LoVo (cell line): ENCODE measurements around the gene SCGB1A1.

Experiments used
- DNase-seq: peaks from one replicate; pipeline ENCODE4 v3.0.0-alpha.2; 2016; ENCODE audit warnings: low spot score

SCGB1A1 gene

DNA sequence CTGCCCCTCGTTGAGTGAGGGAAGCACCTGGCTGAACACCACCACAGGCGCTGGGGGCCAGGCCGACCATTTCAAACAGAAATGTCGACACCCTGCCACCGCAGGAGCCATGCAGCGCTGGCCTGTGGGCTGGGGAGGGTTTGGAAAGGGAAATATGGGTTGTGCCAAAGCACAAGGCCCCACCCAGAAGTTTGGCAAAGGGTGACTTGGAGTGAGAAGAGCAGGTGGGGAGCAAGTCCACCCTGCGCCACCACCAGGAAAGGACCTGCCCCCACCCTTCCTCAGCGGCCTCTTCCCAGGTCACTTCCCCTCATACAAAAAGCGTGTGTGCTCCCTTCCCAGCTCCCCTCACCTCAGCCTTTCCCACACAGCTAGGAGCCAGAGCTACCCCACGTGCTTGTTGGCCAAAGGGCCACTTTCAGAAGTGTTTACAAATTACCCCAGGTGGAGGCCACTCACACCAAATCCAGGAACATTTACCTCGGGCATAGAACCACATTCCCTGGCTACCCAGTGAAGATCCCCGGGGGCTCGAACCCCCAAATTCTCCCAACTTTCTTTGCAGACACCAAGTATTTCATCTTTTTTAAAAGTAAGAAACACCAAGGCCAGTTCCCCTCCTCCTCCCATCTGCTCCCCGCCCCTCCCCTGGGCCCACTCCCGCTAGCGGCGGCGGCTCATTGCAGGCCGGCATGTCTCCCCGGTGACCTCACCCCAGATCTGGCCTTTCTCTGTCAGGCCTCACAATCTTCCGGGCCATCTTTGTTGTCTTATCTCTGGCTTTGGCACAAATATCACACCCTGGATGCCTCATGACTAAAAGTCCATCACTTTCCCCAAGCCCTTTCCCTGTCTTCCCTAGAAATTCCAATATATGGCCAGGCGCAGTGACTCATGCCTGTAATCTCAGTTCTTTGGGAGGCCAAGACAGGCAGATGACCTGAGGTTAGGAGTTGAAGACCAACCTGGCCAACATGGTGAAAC is 20.5 kb upstream of the SCGB1A1 start:
- DNase-seq: peak; percentile 34

DNA sequence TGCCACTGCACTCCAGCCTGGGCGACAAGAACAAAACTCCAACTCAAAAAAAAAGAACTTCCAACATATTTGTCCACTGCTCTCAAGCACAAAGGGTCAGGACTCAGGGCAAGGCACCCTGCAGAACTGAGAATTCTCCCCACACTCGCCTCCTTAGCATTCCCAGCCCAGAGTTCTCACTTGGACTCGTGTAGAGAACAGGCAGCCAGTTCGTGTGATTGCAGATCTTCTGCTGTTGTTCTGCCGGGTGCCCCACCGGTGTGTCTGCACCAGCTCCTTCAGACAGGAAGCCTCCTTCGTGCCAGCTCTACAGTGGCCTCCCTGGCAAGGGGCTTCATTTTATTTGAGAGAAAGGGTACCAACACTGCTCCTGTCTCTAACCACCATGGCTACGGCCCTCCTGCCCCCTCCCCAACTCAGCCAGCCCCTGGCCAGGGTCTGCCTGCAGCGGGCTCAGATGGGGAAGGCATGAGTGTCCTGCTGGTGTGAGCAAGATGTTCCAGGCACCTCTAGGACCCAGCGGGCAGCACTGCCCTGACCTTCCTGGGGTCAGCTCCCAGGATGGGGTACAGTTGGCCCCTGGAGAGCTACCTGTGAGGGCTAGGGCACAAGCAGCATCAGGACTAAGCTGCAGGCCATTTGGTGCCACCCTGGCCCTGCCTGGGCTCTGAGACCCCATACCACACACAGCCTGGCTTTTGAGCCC is 19.5 kb upstream of the SCGB1A1 start:
- DNase-seq: no peak

DNA sequence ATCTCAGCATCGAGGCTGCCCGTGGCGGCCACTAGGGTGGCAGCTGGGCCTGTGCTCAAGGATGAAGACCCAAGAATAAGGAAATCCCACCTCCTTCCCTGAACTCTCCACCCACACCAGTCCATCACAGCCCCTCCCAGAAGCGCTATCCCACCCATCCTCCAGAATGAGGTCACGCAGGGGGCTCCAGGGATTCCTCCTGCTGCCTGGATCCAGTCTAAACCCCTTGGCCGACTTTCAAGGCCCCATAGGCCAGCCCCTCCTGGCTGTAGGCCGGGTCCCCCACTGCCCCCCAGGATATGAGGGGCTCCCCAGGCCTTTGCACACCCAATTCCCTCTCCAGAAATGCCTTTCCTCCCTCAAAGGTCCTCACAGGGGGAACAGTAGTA is 19.0 kb upstream of the SCGB1A1 start:
- no peak for DNase-seq

DNA sequence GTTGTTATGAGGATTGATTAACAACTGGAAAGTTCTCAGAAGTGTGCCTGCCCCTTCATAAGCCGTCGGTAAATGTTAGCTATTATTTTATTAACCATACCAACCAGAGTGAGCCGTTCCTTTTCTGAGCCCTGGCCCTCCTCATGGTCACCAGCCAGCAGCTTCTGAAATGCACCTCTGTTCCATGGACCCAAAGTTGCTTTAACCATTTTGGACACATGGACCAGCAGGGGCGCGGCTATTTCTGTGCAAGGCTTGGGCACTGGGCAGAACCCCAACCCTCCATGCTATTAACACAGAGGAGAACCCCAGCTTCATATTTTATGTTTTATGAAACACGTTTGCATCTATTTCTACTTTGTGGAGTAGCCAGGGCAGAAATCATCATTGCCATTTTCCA is 18.6 kb upstream of the SCGB1A1 start:
- no peak for DNase-seq

DNA sequence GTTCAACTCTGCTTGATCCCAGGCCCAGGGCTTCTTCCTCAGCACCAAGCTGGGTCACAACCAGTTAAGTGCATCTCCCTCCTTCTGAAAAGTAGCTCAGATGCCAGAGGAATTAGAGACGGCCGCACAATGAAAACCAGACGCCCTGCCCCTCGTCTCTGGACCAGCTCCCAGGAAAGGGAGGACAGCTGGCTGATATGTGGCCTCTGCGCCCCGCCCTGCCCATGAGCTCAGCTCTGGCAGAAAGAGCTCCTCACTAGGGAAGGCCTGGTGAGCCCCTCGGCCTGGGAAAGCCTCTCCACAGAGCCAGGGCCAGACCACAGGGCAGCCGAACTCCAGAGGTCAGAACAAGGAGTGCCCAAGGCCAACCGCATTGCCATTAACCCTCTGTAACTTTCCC is 18.1 kb upstream of the SCGB1A1 start:
- no peak for DNase-seq

DNA sequence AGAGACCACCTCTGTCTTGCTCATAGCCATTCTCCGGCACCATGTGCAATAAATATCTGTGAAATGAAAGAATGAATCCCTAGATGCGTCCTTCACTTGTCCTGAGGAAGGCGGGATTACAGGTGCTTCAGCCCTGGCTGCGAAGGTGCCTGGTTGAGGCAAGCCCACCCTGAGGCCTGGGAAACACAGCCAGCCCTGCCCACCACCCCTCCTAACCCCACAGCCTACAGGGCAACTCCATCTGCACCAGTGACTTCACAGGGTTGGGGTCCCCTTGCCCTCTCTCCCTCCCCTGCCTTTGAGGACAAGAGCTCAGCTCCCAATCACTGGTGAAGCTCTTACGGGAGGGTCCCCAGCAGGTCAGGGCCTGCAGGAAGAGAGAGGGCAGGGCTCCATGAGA is 17.5 kb upstream of the SCGB1A1 start:
- no peak for DNase-seq

DNA sequence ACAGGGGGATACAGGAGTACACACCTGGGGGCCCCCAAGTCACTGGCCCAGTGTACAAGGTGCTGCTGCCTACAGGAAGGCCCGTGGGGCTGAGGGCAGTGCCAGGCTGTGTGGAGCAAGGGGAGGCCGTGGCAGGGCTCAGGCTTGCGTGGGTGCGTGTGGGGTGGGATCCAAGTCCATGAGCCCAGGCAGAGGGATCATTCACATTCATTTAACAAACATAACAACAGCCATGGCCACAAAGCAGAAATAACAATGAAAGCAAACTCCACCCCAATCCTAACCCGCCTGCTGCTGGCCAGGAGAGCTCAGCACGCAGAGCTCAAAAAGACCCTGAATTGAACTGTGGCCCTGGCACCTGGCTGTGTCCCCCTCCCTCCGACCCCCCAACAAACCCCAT is 17.0 kb upstream of the SCGB1A1 start:
- no peak for DNase-seq

DNA sequence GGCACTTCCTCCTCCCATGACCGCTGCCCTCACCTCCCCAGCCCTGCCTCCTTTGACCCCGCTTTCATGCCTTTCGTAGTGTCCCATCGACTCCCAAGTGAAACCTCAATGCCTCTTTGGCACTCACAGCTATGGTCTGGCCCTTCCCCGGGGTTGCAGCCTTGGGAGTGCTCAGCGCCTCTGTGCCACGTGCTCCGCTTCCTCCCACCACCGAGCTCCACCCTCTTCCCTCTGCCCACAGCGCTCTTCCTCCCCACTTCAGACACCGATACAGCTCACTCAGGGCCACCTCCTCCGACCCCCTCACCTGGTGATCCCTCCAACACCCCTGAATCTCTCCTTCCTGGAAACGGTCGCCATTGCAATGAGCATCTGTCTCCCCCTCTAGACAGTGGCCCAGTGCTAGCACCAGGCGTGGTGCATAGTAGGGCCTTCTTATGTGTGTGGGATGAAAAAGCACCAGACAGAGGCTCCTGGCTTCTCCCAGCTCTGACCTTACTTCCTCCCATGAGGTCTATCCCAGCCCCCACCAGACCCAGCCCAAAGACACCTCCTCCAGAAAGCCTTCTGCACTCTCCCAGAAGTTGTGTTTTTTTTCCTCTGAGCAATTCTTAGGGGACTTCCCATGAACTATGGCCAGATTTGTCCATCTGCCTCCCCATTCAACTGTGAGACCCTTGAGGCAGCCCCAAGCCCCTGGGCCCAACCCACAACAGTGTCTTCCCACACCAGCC is 16.4 kb upstream of the SCGB1A1 start:
- no peak for DNase-seq

DNA sequence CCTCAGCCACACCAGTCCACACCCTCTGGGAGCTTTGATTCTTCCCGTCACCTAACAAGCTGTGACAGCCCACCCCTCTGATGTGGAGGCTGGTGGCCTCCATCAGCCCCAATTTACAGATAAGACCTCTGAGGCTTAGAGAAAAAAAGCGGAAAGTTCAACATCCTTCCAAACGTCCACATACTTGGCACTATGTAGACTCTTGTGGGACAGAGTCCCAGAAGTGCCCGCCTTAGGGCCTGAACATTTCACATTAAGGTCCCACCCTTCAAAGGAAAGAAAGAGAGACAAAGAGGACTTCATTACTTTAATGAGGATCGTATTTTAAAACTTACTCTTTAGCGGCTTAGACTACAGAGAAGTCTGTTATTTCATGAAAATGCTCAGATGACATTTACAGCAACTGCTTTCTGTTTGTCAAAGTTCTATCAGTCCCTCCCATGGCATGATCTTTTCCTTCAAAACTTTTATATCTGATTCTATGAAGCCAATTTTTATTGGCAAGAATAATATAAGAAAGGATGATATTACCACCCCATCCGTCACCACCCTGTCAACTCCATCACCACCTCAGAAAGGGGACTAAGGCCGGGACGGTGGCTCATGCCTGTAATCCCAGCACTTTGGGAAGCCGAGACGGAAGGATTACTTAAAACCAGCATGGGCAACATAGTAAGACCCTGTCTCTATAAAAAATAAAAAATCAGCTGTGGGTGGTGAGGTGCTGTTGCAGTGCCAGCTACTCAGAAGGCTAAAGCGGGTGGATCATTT is 15.7 kb upstream of the SCGB1A1 start:
- DNase-seq: no peak

DNA sequence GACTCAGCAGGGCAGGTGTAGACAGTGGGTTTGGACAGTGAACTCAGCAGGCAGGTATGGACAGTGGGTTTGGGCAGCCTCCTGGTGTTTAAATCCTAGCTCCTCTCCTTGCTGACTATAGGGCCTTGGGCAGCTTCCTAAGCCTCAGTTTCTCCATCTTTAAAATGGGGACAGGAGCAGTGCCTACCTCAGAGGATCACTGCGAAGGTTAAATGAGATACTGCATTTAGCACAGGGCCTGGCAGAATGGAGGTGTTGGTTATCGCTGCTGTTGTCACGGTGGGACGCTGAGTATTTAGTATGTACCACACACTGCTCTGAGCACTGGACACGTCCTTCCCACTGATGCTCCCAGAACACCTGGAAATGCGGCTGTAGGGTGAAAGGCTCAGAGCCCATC is 14.4 kb upstream of the SCGB1A1 start:
- no peak for DNase-seq

DNA sequence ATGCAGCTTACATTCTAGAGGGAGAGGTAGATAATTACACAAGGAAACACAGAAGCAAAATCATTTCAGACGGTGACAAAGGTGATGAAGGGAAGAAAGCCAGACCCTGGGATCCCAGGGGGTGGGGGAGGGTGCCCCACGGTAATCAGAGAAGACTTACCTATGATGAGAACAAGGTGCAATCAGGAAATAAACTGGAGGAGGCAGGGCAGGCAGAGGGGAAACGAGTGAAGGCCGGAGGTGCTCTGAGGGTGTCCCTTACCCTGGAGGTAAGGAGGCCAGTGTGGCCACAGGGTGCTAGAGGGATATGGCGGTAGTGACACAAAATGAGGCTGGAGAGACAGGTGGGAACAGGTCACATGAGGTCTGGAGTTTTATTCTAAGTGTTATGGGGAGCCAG is 13.9 kb upstream of the SCGB1A1 start:
- DNase-seq: no peak

DNA sequence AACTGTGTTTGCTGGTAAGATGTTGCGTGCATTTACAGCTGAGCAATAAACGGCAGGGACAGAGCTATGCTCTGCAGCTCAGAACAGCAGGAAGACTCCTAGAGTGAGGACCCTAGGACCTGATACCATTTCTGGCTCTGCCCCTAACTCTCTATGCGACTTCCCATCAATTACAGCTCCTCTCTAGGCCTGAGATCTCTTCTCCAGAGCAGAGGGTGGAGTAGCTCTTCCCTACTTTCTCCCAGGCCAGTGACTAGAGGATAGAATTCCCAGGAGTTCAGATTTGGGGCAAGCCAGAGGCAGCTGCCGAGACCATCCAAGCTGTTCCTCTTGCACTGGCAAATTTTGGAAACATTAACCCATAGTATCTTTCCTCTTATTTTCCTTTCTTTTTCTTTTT is 12.8 kb upstream of the SCGB1A1 start:
- DNase-seq: no peak

DNA sequence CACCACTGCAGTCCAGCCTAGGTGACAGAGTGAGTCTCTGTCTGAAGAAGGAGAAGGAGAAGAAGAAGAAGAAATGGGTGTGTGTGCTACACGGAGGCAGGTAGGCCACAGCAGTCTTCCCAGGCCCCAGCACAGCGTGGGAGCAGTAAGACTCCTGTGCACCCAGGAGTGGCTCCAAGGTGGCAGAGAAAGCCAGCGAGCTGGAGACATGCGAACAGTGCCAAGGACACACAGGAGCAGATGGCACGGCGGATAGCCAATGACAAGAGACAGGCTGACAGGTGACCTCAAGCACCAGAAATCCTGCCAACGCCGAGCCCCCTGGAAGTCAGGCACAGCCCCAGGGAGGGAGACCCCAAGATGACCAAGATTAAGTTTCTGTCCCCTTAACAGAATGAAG is 9.0 kb upstream of the SCGB1A1 start:
- no peak for DNase-seq

DNA sequence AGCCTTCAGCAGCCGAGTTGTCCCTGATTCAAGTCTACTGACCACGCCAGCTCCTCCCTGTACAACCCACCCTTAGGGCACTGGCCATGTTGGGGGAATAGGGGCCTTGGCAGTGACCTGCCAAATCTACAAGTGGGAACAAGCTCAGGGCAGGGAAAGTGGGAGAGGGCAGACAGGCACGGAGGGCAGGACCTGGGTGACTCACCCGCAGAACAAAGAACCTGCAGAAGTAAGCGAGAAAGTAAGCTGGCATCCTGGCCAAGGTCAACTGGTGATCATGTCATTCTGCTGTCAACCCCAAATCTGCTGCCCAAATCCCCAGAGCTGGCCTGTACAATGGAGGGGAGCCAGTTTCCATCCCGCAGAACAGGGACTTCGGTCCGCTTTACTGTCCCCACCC is 7.9 kb upstream of the SCGB1A1 start:
- no peak for DNase-seq

DNA sequence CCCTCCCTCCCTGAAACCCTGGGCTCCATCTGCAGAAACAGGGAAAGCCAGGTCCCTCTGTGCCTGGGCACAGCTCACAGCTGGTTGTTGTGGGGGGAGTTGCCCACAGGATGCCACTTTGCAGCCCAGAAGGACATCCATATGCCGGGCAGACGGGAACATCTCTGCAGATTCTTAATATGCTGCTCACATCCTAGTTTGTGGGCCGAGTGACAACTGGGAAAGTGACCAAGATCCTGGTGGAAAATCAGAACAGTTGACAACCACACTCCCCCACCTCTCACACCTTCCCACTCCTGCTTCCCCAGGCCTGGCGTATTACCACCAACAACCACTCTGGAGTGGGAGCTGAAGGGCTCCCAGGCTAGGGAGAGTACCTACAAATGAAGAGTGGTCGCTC is 7.3 kb upstream of the SCGB1A1 start:
- DNase-seq: no peak

DNA sequence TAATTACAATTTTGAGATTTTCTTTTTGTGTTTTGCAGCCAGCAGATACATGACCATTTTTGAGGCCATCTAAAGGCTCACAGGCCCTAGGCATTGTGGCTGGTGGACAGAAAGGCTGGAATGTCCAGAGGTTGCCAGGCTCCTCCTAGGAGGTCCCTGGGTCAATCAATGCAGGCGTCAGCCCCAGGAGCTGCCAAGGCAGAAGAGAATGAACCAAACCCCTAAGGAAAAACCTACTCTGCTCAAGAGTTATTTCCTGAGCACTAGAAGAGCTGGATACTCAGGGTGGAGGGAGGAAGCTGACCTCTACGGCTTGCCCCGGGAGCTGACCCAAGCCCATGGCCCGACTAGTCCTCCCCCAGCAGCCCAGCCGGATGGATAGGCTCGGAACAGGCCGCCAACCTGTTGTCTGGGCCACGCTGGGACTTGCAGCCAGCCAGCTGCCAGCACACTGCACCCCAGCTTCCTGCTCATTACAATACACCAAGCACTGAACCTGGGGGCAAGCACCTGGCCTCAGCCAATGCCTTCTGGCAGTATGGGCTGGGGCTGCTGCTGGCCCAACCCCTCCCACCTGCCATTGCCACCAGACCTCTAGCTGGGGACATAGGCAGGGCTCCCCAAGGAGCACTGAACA is 5.7 kb upstream of the SCGB1A1 start:
- DNase-seq: no peak

DNA sequence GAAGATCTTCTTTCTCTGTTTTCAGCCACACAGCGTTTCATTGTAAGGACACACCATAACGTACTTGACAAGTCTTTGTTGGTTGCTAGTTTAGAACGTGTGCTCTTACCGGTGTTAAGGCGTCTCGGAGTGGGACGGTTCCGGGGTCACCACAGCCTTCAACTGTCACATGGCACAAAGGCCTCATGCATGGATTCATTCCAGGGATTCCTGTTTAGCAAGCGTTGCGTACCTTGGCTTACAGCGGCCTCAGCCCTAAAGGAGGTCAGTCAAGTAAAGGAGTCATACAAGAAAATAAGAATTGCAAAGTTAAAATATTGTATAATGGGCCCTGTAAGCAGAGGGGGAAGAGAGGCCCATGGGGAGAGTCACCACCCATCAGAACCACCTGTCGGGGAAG is 2.2 kb upstream of the SCGB1A1 start:
- DNase-seq: no peak

DNA sequence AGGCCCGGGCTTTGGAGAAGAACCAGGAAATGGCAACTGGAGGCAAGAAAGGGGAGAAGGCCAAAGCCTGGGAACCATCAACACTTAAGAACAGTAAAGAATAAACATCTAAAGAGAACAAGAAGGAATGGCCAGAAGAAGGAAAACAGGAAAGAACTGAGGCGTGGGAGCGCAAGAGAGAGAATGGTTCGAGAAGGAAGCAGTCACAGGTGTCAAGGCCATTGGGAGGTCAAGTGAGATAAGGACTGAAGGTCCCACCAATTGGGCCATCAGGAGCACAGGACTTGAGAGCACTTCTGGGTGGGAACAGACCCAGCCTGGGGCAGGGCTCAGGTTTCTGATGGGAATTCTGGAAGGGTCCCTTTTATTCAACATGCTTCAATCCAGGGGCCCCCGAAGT is 697 bp upstream of the SCGB1A1 start:
- DNase-seq: no peak

DNA sequence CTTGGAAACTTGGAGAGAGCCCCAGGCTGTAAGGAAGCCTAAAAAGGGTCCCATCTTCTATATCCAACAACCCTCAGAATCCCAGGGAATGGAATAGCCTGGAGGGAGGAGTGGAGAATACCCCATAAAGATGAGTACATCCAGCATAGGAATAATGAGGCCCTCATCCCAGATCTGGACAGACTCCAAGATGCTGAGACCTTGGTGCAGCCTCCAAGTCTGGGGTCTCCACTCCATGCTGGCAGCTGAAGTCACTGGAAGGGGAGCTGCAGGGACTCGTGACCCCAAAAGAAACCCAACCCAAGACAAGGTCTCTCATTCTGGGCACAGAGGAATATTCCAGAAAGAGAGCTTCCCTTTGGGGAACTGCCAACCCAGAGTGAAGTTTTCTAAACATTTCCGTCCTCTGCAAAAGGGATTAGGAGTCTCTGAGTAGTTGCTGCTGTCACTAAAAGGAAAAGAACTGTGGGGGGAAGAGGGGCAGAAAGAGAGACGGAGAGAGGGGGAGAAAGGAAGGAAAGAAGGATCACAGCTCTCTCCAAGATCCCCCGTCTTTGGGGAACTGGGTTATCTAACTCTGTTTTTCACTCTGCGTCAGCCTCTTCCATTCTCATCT is 589 bp downstream of the SCGB1A1 start:
- no peak for DNase-seq

DNA sequence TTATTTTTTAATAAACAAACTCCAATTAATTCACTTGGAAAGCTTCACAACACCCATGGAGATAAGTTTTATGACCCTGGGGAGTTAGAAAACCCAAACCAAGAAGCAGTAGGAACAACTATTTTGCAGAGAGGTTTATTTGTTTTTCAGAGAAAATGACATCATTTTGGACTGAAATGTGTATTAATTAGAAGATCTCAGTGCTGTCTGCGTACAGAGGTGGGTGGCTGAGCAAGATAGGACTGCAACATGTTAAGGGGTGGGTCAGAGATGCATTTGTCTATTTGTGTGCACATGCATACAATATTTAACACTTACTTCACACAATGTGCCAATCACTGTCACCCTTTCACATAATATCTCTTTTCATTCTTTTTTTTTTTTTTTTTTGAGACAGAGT is 1.1 kb downstream of the SCGB1A1 start:
- DNase-seq: no peak

DNA sequence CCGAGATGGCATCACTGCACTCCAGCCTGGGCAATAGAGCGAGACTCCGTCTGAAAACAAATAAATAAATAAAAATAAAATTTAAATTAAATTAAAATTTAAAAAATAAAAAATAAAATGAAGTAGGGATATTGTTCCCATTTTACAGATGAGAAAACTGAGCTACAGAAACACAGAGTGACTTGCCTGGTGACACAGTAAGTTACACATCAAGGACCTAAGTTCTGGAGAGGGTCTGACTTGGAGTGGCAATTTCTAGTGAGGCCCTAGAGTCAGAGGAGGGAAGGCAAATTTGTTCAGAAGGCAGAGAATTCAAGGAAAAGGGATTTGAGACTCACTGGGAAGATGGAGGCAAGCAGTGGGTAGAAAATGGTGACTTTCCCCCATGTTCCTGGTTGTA is 2.0 kb downstream of the SCGB1A1 start:
- no peak for DNase-seq
